Ovary (tissue), 9 donors: ENCODE measurements around the gene WDR35. TPM values are rescaled to one million over a fixed set of nuclear protein-coding genes. Genes with fewer than 3 reads are reported as not detected.

Source experiments
- DNase-seq, 5 donors: peaks; one replicate each; pipeline ENCODE4 v3.0.0-alpha.2; 2019 to 2020
- H3K27ac ChIP-seq, 2 donors: fragments of 200-600 bp; one replicate each; pipeline versions ENCODE4 v1.5.1 to v1.8.0; 2019 to 2022
- H3K27me3 ChIP-seq: fragments of 200-600 bp; one replicate; pipeline ENCODE4 v1.8.0; 2022
- H3K36me3 ChIP-seq: fragments of 200-600 bp; sonication (generic); one replicate; pipeline ENCODE4 v1.5.1; 2019
- H3K4me1 ChIP-seq: one replicate; pipeline ENCODE4 v1.8.1; 2013; ENCODE audit warnings: mild to moderate bottlenecking, moderate library complexity; ENCODE audit not compliant: insufficient read depth
- H3K4me3 ChIP-seq: fragments of 200-600 bp; sonication (generic); one replicate; pipeline ENCODE4 v1.5.1; 2017
- H3K9me3 ChIP-seq, 2 donors: fragments of 200-600 bp in 1 of 2; sonication (generic) in 1 of 2; one replicate each; pipeline versions ENCODE4 v1.5.1 to v1.8.1; 2013 to 2019; ENCODE audit warnings: mild to moderate bottlenecking in 1 of 2, moderate library complexity in 1 of 2
- EP300 ChIP-seq: sonication (generic); formaldehyde crosslinking; IDR thresholded peaks from one replicate; pipeline ENCODE4 v1.6.1; 2017; ENCODE audit warnings: antibody characterized with exemption
- POLR2A ChIP-seq: fragments of 450-650 bp; IDR thresholded peaks from one replicate; pipeline ENCODE4 v1.6.1; 2017; ENCODE audit warnings: antibody characterized with exemption, mild to moderate bottlenecking, moderate library complexity
- WGBS, 3 donors: extraction: QIAGEN DNeasy Blood & Tissue Kit in 1 of 3; methylation state at CpG; one replicate each; pipeline versions ENCODE4 v1.1.5 to v1.1.7; 2013 to 2017; 5-methylcytosine and 5-hydroxymethylcytosine counted together
- intact Hi-C, 4 donors: fragments of 100-400 bp; cut with DNase I; formaldehyde crosslinking; loops; one replicate each; pipeline versions ENCODE4 v1.11.0 to v1.15.1; 2022 to 2023
- polyA plus RNA-seq, 2 donors: library from polyadenylated mRNA; stranded (reverse); fragments of 200-250 nt in 1 of 2; fragments of 350-450 nt in 1 of 2; fragmentation: Illumina TruSeq in 1 of 2; extraction: RNeasy Lipid Tissue Mini Kit (QIAGEN cat#74804) in 1 of 2; gene quantifications; one replicate each; pipeline ENCODE4 v1.2.3, GENCODE V29; 2013 to 2014
- total RNA-seq, 7 donors: library from RNA; depleted of rRNA in 2 of 7; stranded (reverse); fragments of >200 nt in 2 of 7; fragmentation: NEBNext Ultra II Directional in 3 of 7; extraction: Animal tissue kit (Norgen Biotek cat#: 25700) in 3 of 7; gene quantifications; one replicate each; pipeline versions ENCODE4 v1.1.0 to v1.2.4, GENCODE V29; 2016 to 2023
- TF ChIP-seq, protein P1 (sequence below), 3 donors: fragments of 450-650 bp in 2 of 3; fragments of 200-600 bp in 1 of 3; IDR thresholded peaks; one replicate each; pipeline versions ENCODE4 v1.5.1 to v1.8.0; 2016 to 2022; ENCODE audit warnings: antibody characterized with exemption in 3 of 3, mild to moderate bottlenecking in 1 of 3
- donor health status: DM: no; HTN: no; CAD: no; lungs with moderate emphysema.
- donor health status: DM: no; HTN: no; CAD: no.
- donor health status: Bipolar disorder and iron deficiency.
- donor health status: DM: yes; HTN: yes; CAD: no.
- donor health status: DM: no; HTN: no; CAD: no.
- donor health status: DM: yes; HTN: yes; CAD: no.

The WDR35 gene
- total and polyA plus RNA-seq, 9 donors, result 7.1 to 19.3 (median 14.5) TPM

DNA sequence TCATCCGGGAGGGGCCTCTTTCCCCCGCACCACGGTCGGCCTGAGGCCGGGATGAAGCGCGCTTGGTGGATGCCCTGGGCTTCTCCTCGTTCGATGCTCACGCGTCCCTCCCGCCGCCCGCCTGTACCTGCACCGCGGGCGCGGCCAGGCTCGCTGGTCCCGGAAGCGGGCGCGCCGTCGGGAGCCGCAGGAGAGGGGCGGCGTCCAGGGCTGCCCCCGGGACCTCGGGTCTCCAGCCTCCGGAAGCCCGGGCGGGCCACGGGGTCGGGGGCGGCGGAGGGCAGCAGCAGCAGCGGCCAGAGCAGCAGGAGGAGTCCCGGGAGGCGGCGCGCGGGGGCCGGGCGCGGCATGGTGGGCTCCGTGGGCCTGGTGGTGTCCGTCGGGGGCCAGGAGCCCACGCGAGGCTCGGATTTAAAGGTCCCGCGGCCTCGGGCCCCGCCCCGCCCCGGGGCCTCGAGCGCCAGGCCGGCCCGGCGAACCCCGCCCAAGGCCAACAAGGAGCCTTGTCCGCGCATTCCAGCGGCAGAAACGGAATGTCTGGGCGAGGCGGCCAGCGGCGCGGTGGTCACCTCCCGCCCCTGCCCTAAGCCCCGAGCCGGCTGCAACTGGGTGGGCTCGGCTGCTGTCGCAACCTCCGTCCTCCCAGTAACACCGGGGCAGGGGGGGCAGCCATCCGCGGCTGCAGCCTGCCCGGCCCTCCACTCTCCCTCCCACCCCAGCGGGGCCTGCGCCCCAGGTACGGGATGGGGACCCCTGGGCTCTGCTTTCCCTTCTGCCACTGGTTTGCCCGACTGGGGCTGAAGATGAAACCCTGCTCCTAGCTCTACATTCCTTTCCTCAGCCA, 22.6 kb upstream of the WDR35 start, which contains the start of gene MATN3:
Gene MATN3 (minus strand): TSS at position 387 of the 844 bp plus-strand sequence. CDS start 37 bp downstream, at position 350.
- intact Hi-C loops, result loop anchor here in 2 of 4 donors (5.0 to 10.0 kb wide), 2 partner anchors 80 to 82 kb away; no protein-coding TSS in a partner anchor
- H3K4me1 ChIP-seq, result peaks cover 8% of the 10 kb centered on the region
- WGBS, 3 donors, result 1 to 2% (median 2%) methylated on average over 39 to 87 of the region's 87 CpGs
- DNase-seq, result peak; percentile 21 to 66 (median 31)
- no peaks in the 10 kb centered on the region for H3K27me3 ChIP-seq
- TF ChIP-seq EP300 (no peak), POLR2A (no peak)
- TF ChIP-seq, protein P1, sequence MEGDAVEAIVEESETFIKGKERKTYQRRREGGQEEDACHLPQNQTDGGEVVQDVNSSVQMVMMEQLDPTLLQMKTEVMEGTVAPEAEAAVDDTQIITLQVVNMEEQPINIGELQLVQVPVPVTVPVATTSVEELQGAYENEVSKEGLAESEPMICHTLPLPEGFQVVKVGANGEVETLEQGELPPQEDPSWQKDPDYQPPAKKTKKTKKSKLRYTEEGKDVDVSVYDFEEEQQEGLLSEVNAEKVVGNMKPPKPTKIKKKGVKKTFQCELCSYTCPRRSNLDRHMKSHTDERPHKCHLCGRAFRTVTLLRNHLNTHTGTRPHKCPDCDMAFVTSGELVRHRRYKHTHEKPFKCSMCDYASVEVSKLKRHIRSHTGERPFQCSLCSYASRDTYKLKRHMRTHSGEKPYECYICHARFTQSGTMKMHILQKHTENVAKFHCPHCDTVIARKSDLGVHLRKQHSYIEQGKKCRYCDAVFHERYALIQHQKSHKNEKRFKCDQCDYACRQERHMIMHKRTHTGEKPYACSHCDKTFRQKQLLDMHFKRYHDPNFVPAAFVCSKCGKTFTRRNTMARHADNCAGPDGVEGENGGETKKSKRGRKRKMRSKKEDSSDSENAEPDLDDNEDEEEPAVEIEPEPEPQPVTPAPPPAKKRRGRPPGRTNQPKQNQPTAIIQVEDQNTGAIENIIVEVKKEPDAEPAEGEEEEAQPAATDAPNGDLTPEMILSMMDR (IDR thresholded peaks at IDR 0.05), result no peak
- no peaks in the 10 kb centered on the region for H3K36me3 ChIP-seq
- H3K4me3 ChIP-seq, result peak within 1 kb of the TSS; percentile 53
- peak within 1 kb of the TSS in 1 of 2 donors; percentile 37 for H3K27ac ChIP-seq
- no peaks in the 10 kb centered on the region for H3K9me3 ChIP-seq

DNA sequence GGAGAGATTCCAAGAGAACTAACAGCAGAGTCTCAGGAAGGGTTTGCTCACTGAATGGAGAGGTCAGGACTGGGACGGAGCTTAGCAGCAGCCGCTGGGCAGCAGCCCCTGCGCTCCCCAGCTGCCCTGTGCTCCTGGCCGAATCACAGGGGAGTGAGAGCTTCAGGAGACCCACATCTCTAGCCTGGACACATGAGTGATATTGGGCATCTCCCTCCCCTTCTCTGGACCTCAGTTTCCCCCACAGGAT, 22.1 kb upstream of the WDR35 start:
- intact Hi-C loops, result loop anchor here in 2 of 4 donors (5.0 to 10.0 kb wide), 2 partner anchors 80 to 83 kb away; no protein-coding TSS in a partner anchor
- Histone ChIP-seq H3K9me3 (no peaks in the 10 kb centered on the region), H3K27ac (no peak overlapping the region), H3K4me3 (peak overlapping the region; percentile 53), H3K4me1 (peaks cover 8% of the 10 kb centered on the region), H3K36me3 (no peaks in the 10 kb centered on the region), H3K27me3 (no peaks in the 10 kb centered on the region)
- WGBS, 3 donors, result 44 to 51% (median 50%) methylated on average over 4 of the region's 4 CpGs
- TF ChIP-seq, protein P1 (IDR thresholded peaks at IDR 0.05), result no peak
- TF ChIP-seq EP300 (no peak), POLR2A (no peak)
- DNase-seq, result no peak

DNA sequence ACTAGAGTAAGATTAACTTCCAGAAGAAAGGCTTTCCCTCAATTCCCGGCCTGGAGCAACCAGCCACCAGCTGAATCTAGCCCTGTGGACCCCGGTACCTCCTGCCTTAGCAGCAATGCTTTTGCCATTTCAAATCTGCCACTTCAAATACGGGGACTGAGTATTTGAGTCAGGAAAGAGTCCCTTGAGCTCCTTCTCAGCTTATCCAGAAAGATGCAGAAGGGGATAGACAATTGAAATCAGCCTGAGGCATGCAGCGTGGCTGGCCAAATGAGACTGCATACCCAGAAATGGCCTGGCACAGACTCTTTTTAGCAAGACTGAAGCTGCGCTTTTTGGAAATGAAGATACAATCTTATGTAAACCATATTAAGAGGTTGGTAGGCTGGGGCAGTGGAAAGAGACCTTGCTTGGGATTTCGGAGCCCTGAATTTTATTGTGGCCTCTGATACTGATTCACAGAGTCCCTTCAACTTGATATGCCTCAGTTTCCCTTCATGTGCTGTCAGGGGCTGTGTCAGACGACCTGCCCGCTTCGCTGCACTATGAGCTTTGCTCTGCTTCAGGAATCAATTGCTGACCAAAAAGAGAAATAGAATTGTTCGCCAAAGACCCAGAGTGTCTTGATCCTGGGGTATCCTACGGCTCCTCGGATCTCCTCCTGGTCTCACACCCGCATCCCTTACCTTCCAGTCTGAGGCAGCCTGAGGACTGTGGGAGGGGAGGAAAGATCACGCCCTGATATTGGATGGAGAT, 21.5 kb upstream of the WDR35 start:
- no peaks in the 10 kb centered on the region for H3K27me3 ChIP-seq
- no peak for DNase-seq
- H3K9me3 ChIP-seq, result no peaks in the 10 kb centered on the region
- no peak overlapping the region for H3K27ac ChIP-seq
- H3K4me1 ChIP-seq, result peaks cover 8% of the 10 kb centered on the region
- WGBS, 3 donors, result 89 to 91% (median 91%) methylated on average over 14 of the region's 14 CpGs
- H3K36me3 ChIP-seq, result no peaks in the 10 kb centered on the region
- H3K4me3 ChIP-seq, result no peak overlapping the region
- intact Hi-C loops, result loop anchor here in 2 of 4 donors (5.0 to 10.0 kb wide), 2 partner anchors 81 to 83 kb away; no protein-coding TSS in a partner anchor
- TF ChIP-seq EP300 (no peak), POLR2A (no peak)
- TF ChIP-seq, protein P1 (IDR thresholded peaks at IDR 0.05), result no peak

DNA sequence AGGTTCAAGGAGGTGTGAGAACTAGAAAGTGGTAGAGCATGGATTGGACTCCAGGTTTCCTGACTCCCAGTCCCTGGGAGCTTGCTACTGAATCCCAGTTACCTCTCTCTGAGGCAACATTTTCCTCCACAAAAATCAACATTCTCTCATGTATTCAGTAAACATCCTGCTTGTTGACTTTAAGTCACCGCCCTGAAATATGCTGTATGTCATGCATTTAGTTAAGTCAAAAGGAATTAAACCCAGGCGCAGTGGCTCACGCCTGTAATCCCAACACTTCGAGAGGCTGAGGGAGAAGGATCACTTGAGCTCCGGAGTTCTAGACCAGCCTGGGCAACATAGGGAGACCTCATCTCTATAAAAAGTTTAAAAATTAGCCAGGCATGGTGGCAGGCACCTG, 18.8 kb upstream of the WDR35 start:
- intact Hi-C loops, result no loop called here
- WGBS, 3 donors, result 65 to 81% (median 69%) methylated on average over 5 of the region's 5 CpGs
- H3K9me3 ChIP-seq, result no peaks in the 10 kb centered on the region
- no peaks in the 10 kb centered on the region for H3K27me3 ChIP-seq
- H3K36me3 ChIP-seq, result no peaks in the 10 kb centered on the region
- no peak overlapping the region for H3K27ac ChIP-seq
- TF ChIP-seq EP300 (no peak), POLR2A (no peak)
- TF ChIP-seq, protein P1 (IDR thresholded peaks at IDR 0.05), result no peak
- peaks cover 8% of the 10 kb centered on the region for H3K4me1 ChIP-seq
- H3K4me3 ChIP-seq, result no peak overlapping the region
- DNase-seq, result no peak
